IMR-90 (cell line): ENCODE data around the gene GPR158. TPM values are rescaled to one million over a fixed set of nuclear protein-coding genes. Genes with fewer than 3 reads are reported as not detected.

ENCODE experiments used
- ATAC-seq: fragments of 200-7000 bp; cut with Tn5 transposase; 2 replicates; pipeline ENCODE4 v1.9.1; 2020; ENCODE audit warnings: low read depth, mild to moderate bottlenecking, moderate library complexity
- BruUV-seq: library from RNA; stranded (reverse); fragments of 400-500 nt; replicated peaks from 2 replicates; lab custom pipeline; 2021; lab: Mats Ljungman, UMichigan
- CTCF ChIA-PET: fragments of 300-600 bp; formaldehyde crosslinking; extraction: SDS; loops from one replicate; lab custom pipeline; 2021; ENCODE audit warnings: antibody characterized with exemption; lab: Yijun Ruan, JAX
- POLR2A ChIA-PET: fragments of 300-600 bp; sonication (Branson Sonifier 250); formaldehyde crosslinking; loops from one replicate; lab custom pipeline; 2022; ENCODE audit warnings: antibody characterized with exemption; ENCODE audit not compliant: unreplicated experiment; lab: Charles Lee
- DNase-seq: peaks from one replicate; pipeline ENCODE4 v3.0.0; 2013
- H2AFZ ChIP-seq: replicated peaks from 2 replicates; pipeline ENCODE3; 2013; ENCODE audit warnings: low read length, mild to moderate bottlenecking; ENCODE audit not compliant: poor library complexity
- H2AK5ac ChIP-seq: 2 replicates; pipeline ENCODE4 v1.6.1; 2013; ENCODE audit warnings: low read depth, low read length, inconsistent platforms
- H2AK9ac ChIP-seq: replicated peaks from 2 replicates; pipeline ENCODE3; 2013; ENCODE audit warnings: mild to moderate bottlenecking, low read depth, low read length, moderate library complexity; ENCODE audit not compliant: poor library complexity
- H2BK120ac ChIP-seq: 2 replicates; pipeline ENCODE4 v1.6.1; 2013; ENCODE audit warnings: low read depth, low read length, inconsistent platforms
- H2BK15ac ChIP-seq: 3 replicates; pipeline ENCODE4 v1.6.1; 2013; ENCODE audit warnings: low read depth, low read length, inconsistent platforms
- H2BK20ac ChIP-seq: 2 replicates; pipeline ENCODE4 v1.6.1; 2013; ENCODE audit warnings: low read depth, mild to moderate bottlenecking, inconsistent platforms, low read length, moderate library complexity
- H2BK5ac ChIP-seq: 2 replicates; pipeline ENCODE4 v1.6.1; 2013; ENCODE audit warnings: mild to moderate bottlenecking, low read depth, low read length, inconsistent platforms; ENCODE audit not compliant: poor library complexity, severe bottlenecking
- H3K14ac ChIP-seq: replicated peaks from 2 replicates; pipeline ENCODE4 v1.6.1; 2013; ENCODE audit warnings: low read depth, low read length, inconsistent platforms
- H3K18ac ChIP-seq: 2 replicates; pipeline ENCODE4 v1.6.1; 2013; ENCODE audit warnings: low read depth, low read length, control low read depth
- H3K23ac ChIP-seq: 2 replicates; pipeline ENCODE4 v1.6.1; 2013; ENCODE audit warnings: low read depth, low read length, inconsistent platforms
- H3K27ac ChIP-seq: 2 replicates; pipeline ENCODE4 v1.5.1; 2013; ENCODE audit warnings: mild to moderate bottlenecking, control low read depth, low read length; ENCODE audit not compliant: insufficient read depth
- H3K27me3 ChIP-seq: 2 replicates; pipeline ENCODE4 v1.6.1; 2013; ENCODE audit warnings: low read length; ENCODE audit not compliant: control insufficient read depth, insufficient read depth
- H3K36me3 ChIP-seq: 2 replicates; pipeline ENCODE4 v1.6.1; 2013; ENCODE audit warnings: low read length, mixed read lengths; ENCODE audit not compliant: control insufficient read depth, insufficient read depth
- H3K4ac ChIP-seq: 2 replicates; pipeline ENCODE4 v1.6.1; 2013; ENCODE audit warnings: low read depth, low read length, inconsistent platforms
- H3K4me1 ChIP-seq: 2 replicates; pipeline ENCODE4 v1.6.1; 2013; ENCODE audit warnings: low read length, mixed read lengths; ENCODE audit not compliant: control insufficient read depth, insufficient read depth
- H3K4me2 ChIP-seq: 2 replicates; pipeline ENCODE4 v1.6.1; 2013; ENCODE audit warnings: low read depth, mild to moderate bottlenecking, control low read depth, low read length, moderate library complexity
- H3K4me3 ChIP-seq: 2 replicates; pipeline ENCODE4 v1.5.1; 2013; ENCODE audit warnings: low read depth, mild to moderate bottlenecking, control low read depth, low read length, moderate library complexity; ENCODE audit not compliant: insufficient read depth
- H3K56ac ChIP-seq: 2 replicates; pipeline ENCODE4 v1.6.1; 2013; ENCODE audit warnings: low read length, inconsistent platforms; ENCODE audit not compliant: insufficient read depth; ENCODE audit errors: extremely low read depth
- H3K79me1 ChIP-seq, 2 experiments: 2 replicates each; pipeline ENCODE4 v1.6.1; 2013; ENCODE audit warnings: low read length in 2 of 2, inconsistent platforms in 1 of 2, low read depth in 1 of 2
- H3K9ac ChIP-seq: 2 replicates; pipeline ENCODE4 v1.6.1; 2013; ENCODE audit warnings: low read depth, low read length, control low read depth
- H3K9me1 ChIP-seq: 2 replicates; pipeline ENCODE4 v1.6.1; 2013; ENCODE audit warnings: low read length, inconsistent platforms; ENCODE audit not compliant: insufficient read depth
- H3K9me3 ChIP-seq: 2 replicates; pipeline ENCODE4 v1.6.1; 2013; ENCODE audit warnings: low read length; ENCODE audit not compliant: control insufficient read depth, insufficient read depth
- H4K20me1 ChIP-seq: 2 replicates; pipeline ENCODE4 v1.6.1; 2013; ENCODE audit warnings: low read length, inconsistent platforms; ENCODE audit not compliant: insufficient read depth
- H4K5ac ChIP-seq: 2 replicates; pipeline ENCODE4 v1.6.1; 2013; ENCODE audit warnings: mild to moderate bottlenecking, low read depth, low read length, control low read depth
- H4K8ac ChIP-seq, 2 experiments: 2 replicates each; pipeline ENCODE4 v1.6.1; 2013; ENCODE audit warnings: low read depth in 2 of 2, low read length in 2 of 2, control low read depth in 1 of 2, inconsistent platforms in 1 of 2
- H4K91ac ChIP-seq: 2 replicates; pipeline ENCODE4 v1.6.1; 2013; ENCODE audit warnings: low read depth, low read length, inconsistent platforms; ENCODE audit not compliant: insufficient read depth
- CEBPB ChIP-seq: IDR thresholded peaks from 2 replicates; pipeline ENCODE4 v1.6.1; 2012; ENCODE audit warnings: low read depth, low read length, improper control_type of control experiment
- CHD1 ChIP-seq: IDR thresholded peaks from 2 replicates; pipeline ENCODE4 v1.6.1; 2012; ENCODE audit warnings: low read depth, low read length, improper control_type of control experiment
- ELK1 ChIP-seq: fragments of 150-350 bp; IDR thresholded peaks from 2 replicates; pipeline ENCODE4 v1.6.1; 2016; ENCODE audit warnings: low read depth, mild to moderate bottlenecking, low read length, moderate library complexity, borderline replicate concordance
- FOS ChIP-seq: fragments of 150-350 bp; IDR thresholded peaks from 2 replicates; pipeline ENCODE4 v1.6.1; 2016; ENCODE audit warnings: low read depth, low read length
- MAFK ChIP-seq: IDR thresholded peaks from 2 replicates; pipeline ENCODE4 v1.6.1; 2012; ENCODE audit warnings: low read depth, low read length, improper control_type of control experiment
- MAZ ChIP-seq: IDR thresholded peaks from 2 replicates; pipeline ENCODE4 v1.6.1; 2012; ENCODE audit warnings: low read depth, mild to moderate bottlenecking, low read length, improper control_type of control experiment, moderate library complexity, borderline replicate concordance
- MXI1 ChIP-seq: IDR thresholded peaks from 2 replicates; pipeline ENCODE4 v1.6.1; 2012; ENCODE audit warnings: low read depth, mild to moderate bottlenecking, low read length, moderate library complexity, borderline replicate concordance
- NFE2L2 ChIP-seq: fragments of 150-350 bp; IDR thresholded peaks from 2 replicates; pipeline ENCODE4 v1.6.1; 2016; ENCODE audit warnings: low read depth, mild to moderate bottlenecking, low read length
- POLR2A ChIP-seq: IDR thresholded peaks from 2 replicates; pipeline ENCODE4 v1.6.1; 2012; ENCODE audit warnings: mild to moderate bottlenecking, low read depth, low read length
- RAD21 ChIP-seq: IDR thresholded peaks from 2 replicates; pipeline ENCODE4 v1.6.1; 2012; ENCODE audit warnings: low read length, improper control_type of control experiment
- RCOR1 ChIP-seq: IDR thresholded peaks from 2 replicates; pipeline ENCODE4 v1.6.1; 2012; ENCODE audit warnings: mild to moderate bottlenecking, low read length, improper control_type of control experiment; ENCODE audit not compliant: insufficient replicate concordance
- RFX5 ChIP-seq: IDR thresholded peaks from 2 replicates; pipeline ENCODE4 v1.8.0; 2012; ENCODE audit warnings: low read depth, mild to moderate bottlenecking, low read length, moderate library complexity
- SMC3 ChIP-seq: fragments of 150-350 bp; IDR thresholded peaks from 2 replicates; pipeline ENCODE4 v1.6.1; 2016; ENCODE audit warnings: low read depth, mild to moderate bottlenecking, antibody characterized with exemption, low read length, moderate library complexity
- WGBS, 2 experiments: methylation state at CpG; one replicate each; pipeline versions ENCODE4 v1.1.5 to v1.1.7; 2013; ENCODE audit warnings: missing lambda C conversion rate in 2 of 2; ENCODE audit not compliant: insufficient read length in 1 of 2; ENCODE audit errors: extremely low coverage in 2 of 2; 5-methylcytosine and 5-hydroxymethylcytosine counted together
- dilution Hi-C: fragments of 300-500 bp; cut with HindIII; formaldehyde crosslinking; loops from one replicate; pipeline ENCODE4 v1.14.3; 2018; ENCODE audit warnings: low sequenced_read_pairs; ENCODE audit not compliant: unreplicated experiment
- in situ Hi-C: fragments of 300-500 bp; cut with MboI; formaldehyde crosslinking; loops from 3 replicates; pipeline ENCODE4 v1.14.3; 2019; ENCODE audit warnings: low sequenced_read_pairs, inconsistent platforms, mixed read lengths
- intact Hi-C: fragments of 100-400 bp; cut with micrococcal nuclease; formaldehyde crosslinking; loops from 2 replicates; pipeline ENCODE4 v1.10.0; 2022
- polyA plus RNA-seq, 3 experiments: library from polyadenylated mRNA; depleted of rRNA; stranded (reverse); fragments of >200 nt; gene quantifications; 2 replicates each; pipeline ENCODE4 v1.2.3, GENCODE V29; 2012; ENCODE audit warnings: low replicate concordance in 1 of 3
- total RNA-seq: library from RNA; depleted of rRNA; stranded (reverse); fragments of >200 nt; gene quantifications from 2 replicates; pipeline ENCODE4 v1.2.3, GENCODE V29; 2012
- TF ChIP-seq, protein P1 (sequence below): conservative IDR thresholded peaks from 2 replicates; pipeline ENCODE4 v1.5.1; 2012; ENCODE audit warnings: mild to moderate bottlenecking, low read depth, low read length, improper control_type of control experiment
- TF ChIP-seq, protein P2 (sequence below): fragments of 150-350 bp; IDR thresholded peaks from 2 replicates; pipeline ENCODE4 v1.6.1; 2017; ENCODE audit warnings: mild to moderate bottlenecking, antibody characterized with exemption, low read length, low read depth

The GPR158 gene
- total and polyA plus RNA-seq, 2 of the 4 experiments (the other 2 are of a cell fraction): not detected

DNA sequence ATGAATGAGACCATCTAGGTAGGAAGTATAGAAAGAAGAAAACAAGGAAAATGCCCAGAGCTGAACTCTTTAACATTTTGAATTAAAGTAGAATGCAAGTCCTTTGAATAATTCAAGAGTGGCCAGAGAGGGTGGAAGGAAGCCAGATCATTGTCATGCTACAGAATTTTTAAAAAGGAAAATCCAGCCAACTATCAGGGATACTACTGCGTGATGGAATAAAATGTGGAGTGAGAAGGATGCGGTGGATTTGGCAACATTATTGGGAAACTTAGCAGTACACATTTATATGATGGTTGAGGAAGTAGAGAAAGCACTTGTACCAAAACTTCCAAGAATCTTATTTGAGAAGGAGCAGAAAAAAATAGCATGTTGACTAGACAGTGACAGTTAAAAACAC, 261.6 kb downstream of the GPR158 start:
- intact Hi-C loops: no loop called here
- H3K9me3 ChIP-seq: no peaks in the 10 kb centered on the region; the same call in 1 of the 2 replicates
- no peak overlapping the region for H2BK15ac ChIP-seq
- DNase-seq (no peak), ATAC-seq (no peak)
- no peak overlapping the region for H3K18ac ChIP-seq
- H2BK5ac ChIP-seq: no peak overlapping the region
- no peaks in the 10 kb centered on the region for H3K79me1 ChIP-seq
- BruUV-seq: no TSS peak
- no peak overlapping the region for H2AFZ ChIP-seq
- no peak overlapping the region for H3K23ac ChIP-seq
- H2AK5ac ChIP-seq: no peak overlapping the region
- CTCF ChIA-PET: no interaction called here
- no CpG with 5 or more reads among the region's 2 CpGs for WGBS, 2 experiments
- H3K56ac ChIP-seq: no peak overlapping the region
- no peak overlapping the region for H4K91ac ChIP-seq
- no peak overlapping the region for H2BK20ac ChIP-seq
- no peak overlapping the region for H3K27ac ChIP-seq
- H3K14ac ChIP-seq: no peak overlapping the region
- no peak overlapping the region for H2AK9ac ChIP-seq
- H3K27me3 ChIP-seq: no peaks in the 10 kb centered on the region
- POLR2A ChIA-PET: no interaction called here
- no peaks in the 10 kb centered on the region for H3K4me1 ChIP-seq
- in situ Hi-C loops: no loop called here
- no peak overlapping the region for H3K4me3 ChIP-seq
- H4K20me1 ChIP-seq: no peaks in the 10 kb centered on the region
- no peak for TF ChIP-seq NFE2L2
- no peak for TF ChIP-seq MAFK
- no peak for TF ChIP-seq MAZ
- no peak for TF ChIP-seq RAD21
- no peak for TF ChIP-seq RCOR1
- TF ChIP-seq FOS: no peak
- TF ChIP-seq CHD1: no peak
- no peak for TF ChIP-seq ELK1
- TF ChIP-seq MXI1: no peak
- TF ChIP-seq, protein P1, sequence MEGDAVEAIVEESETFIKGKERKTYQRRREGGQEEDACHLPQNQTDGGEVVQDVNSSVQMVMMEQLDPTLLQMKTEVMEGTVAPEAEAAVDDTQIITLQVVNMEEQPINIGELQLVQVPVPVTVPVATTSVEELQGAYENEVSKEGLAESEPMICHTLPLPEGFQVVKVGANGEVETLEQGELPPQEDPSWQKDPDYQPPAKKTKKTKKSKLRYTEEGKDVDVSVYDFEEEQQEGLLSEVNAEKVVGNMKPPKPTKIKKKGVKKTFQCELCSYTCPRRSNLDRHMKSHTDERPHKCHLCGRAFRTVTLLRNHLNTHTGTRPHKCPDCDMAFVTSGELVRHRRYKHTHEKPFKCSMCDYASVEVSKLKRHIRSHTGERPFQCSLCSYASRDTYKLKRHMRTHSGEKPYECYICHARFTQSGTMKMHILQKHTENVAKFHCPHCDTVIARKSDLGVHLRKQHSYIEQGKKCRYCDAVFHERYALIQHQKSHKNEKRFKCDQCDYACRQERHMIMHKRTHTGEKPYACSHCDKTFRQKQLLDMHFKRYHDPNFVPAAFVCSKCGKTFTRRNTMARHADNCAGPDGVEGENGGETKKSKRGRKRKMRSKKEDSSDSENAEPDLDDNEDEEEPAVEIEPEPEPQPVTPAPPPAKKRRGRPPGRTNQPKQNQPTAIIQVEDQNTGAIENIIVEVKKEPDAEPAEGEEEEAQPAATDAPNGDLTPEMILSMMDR: no peak
- no peak for TF ChIP-seq CEBPB
- TF ChIP-seq RFX5: no peak
- TF ChIP-seq, protein P2, sequence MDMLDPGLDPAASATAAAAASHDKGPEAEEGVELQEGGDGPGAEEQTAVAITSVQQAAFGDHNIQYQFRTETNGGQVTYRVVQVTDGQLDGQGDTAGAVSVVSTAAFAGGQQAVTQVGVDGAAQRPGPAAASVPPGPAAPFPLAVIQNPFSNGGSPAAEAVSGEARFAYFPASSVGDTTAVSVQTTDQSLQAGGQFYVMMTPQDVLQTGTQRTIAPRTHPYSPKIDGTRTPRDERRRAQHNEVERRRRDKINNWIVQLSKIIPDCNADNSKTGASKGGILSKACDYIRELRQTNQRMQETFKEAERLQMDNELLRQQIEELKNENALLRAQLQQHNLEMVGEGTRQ: no peak
- TF ChIP-seq SMC3: no peak
- no peak for TF ChIP-seq POLR2A
- H2BK120ac ChIP-seq: no peak overlapping the region
- dilution Hi-C loops: no loop called here
- H3K36me3 ChIP-seq: no peaks in the 10 kb centered on the region
- no peak overlapping the region for H3K4ac ChIP-seq
- no peak overlapping the region for H3K4me2 ChIP-seq
- H3K9ac ChIP-seq: no peak overlapping the region
- no peak overlapping the region for H4K5ac ChIP-seq
- no peaks in the 10 kb centered on the region for H3K9me1 ChIP-seq
- no peak overlapping the region for H4K8ac ChIP-seq
